ENCODE data around the gene DNAH1.

The DNAH1 gene

DNA sequence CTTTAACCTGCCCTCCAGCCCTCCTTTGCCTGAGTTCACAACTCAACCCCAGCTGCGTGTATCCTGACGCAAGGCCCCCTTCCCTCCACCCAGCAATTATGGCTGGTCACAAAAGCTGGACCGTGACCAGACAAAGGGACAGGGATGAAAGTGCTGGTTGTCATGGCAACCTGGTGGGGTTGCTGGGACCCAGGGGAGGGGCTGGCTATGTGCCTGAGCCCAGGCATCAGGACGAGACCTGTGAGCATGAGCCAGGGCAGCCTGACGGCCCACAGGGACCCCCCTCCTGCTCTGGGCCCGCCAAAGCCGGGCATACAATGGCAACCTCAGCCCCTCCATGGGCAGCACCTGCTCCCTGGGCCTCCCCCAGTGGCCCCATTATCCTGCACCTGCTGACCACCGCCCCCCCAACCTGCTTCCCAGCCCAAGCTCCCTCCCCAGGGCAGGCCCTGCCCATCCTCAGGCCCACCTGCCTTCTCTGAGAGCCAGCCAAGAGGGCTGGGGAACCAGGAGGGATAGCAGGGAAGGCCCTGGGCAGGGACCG, 4.5 kb upstream of the DNAH1 start:
- DNase-seq (ENCODE audit: low read depth in 2 of 2): no peak

DNA sequence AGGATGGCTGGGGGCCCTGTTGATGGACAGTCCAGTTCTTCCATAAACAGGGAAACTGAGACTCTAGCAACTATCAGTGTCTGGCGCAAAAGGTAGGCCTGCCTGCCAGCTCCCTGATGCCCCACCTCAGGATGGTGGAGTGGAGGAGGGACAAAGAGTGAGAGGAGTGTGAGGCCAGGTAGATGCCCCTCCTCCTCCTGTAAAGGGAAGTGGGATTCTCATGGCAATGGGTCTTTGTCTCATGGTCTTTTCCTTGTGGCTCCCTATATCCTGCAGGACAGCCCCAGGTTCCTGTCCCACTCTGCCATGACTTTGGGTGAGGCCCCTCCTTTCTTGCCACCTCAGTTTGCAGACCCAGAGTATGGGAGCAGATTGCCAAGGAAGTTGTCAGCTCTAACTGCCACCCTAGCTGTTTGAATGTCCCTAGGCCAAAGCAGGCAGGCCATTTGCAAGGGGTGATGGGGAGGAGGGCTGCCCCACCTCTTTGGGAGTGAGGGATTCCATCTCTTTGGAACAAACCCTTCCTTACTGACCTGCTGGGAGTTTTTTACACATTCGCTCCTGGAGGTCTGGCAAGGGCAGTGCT, 2.8 kb upstream of the DNAH1 start:
- no peak for DNase-seq (ENCODE audit: low read depth in 2 of 2)

DNA sequence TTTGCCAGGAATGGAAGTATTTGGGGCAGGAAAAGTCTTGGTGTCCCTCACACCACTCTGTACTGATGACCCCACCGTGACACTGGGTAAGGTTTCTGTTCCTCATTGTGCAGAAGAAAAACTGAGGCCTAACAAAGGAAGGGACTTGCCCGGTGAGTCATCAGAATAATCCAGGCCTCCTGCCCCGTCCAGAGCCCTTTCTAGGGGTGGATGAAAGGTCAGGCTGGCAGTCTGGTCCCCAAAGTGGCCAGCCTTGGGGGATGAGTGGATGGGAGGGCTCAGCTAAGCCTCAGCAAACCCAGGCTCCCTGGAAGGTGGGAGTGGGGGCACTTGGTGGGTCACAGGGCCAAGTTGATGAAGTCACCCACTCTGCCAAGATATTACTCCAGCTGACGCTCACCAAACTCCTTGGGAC, 2.3 kb upstream of the DNAH1 start:
- no peak for DNase-seq (ENCODE audit: low read depth in 2 of 2)

DNA sequence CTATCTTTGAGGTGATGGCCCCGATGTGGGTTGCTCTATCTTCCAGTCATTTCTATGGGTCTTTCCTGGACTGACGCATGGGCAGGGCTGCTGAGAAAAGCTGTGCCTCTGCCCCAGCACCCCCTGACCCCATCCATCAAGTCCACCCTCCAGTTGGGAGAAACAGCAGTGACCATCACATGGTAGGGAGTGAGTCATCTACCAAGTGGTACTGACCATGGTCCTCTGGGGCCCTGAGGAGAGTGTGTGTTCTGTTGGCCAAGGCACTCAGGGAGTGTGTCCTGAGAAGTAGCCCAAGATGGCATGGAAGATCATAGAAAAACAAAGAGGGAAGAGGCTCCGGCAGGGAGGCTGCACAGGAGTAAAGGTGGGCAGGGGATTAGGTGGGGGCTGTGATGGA, 1.6 kb upstream of the DNAH1 start:
- no peak for DNase-seq (ENCODE audit: low read depth in 2 of 2)

GRCh38 chr3:52315006-52315405, 1.1 kb upstream of the DNAH1 start:
- DNase-seq (ENCODE audit: low read depth in 2 of 2): no peak

- peak; percentile 30 to 48 for DNase-seq (ENCODE audit: low read depth in 2 of 2)
Measured at GRCh38 chr3:52317208-52318000, 1.3 kb downstream of the DNAH1 start.

GRCh38 chr3:52318186-52318816, 2.2 kb downstream of the DNAH1 start:
- no peak for DNase-seq (ENCODE audit: low read depth in 2 of 2)

GRCh38 chr3:52319921-52320595, 3.9 kb downstream of the DNAH1 start:
- DNase-seq (ENCODE audit: low read depth in 2 of 2): no peak

- DNase-seq (ENCODE audit: low read depth in 2 of 2): no peak
Measured at GRCh38 chr3:52321481-52321880, 5.4 kb downstream of the DNAH1 start.

GRCh38 chr3:52322466-52322865, 6.3 kb downstream of the DNAH1 start:
- DNase-seq (ENCODE audit: low read depth in 2 of 2): no peak

DNA sequence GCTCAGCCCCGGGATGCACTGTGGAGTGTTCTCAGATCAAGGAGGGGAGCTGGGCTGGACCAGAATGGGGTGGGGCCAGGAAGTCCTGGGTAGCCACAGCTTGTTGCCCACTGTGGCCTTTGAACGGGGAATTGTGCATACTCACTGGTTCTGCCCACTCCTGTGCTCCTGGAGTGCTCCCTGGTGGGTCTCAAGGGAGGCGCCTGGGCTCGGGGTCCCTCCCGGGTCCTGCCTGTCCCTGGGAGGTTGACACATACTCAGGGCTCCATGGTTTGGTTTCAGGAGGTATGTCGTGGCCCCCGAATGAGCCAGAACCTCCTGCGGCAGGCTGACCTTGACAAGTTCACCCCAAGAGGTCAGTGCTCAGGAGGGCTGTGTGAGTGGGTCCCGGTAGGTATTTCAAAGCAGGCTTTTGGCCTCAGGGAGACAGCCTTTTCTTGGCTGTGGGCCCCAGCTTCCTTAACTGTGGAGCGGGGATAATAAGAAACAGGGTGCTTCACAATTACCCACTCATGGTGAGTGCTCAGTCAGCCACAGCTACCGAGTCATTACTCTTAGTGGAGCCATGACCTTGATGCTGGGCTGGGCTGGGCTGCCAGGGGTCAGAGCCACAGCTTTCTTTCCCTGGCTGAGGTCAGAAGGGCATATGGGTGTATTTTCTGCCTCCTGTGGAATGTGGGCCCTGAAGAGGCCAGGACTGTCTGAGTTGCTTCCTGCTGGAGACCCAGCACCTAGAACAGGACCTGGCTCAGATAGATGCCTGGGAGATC, 7.6 kb downstream of the DNAH1 start:
- no peak for DNase-seq (ENCODE audit: low read depth in 2 of 2)

DNA sequence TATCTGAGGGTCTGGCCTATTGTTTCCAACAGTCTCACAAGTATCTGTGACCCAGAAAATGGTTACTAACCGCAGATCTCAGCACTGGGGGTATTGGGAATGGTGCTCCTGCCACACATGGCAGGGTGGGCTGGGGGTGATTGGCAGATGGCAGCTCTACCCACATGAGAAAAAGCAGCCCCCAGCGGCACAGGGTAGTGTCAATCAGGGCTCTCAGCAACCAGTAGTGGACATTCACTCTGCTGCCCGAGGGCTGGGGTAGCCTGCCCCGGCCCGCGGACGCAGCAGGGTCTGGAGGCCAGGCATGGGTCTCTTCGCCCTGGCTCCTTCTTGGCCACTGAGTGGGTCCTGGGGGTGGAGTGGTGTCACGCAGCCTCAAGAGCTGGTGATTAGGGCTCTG, 8.6 kb downstream of the DNAH1 start:
- DNase-seq (ENCODE audit: low read depth in 2 of 2): no peak

DNA sequence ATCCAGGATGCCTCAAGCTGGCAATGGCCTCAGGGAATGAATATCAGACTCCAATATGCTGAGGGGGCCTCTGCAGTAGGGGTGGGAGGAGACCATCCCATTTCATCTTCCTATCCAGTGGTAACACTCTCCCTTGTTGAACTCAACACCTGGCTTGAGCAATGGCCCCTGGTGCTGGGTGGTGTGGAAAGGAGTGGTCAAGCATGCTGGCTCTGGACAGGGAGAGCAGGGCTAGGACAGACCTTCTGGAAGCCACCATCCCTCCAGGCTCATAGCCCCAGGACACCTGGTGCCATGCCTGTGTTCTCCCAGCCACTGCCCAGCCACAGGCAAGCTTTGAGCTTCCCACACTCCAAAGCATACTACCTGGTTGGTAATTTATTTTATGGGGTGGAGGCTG, 9.6 kb downstream of the DNAH1 start:
- DNase-seq (ENCODE audit: low read depth in 2 of 2): no peak

- no peak for DNase-seq (ENCODE audit: low read depth in 2 of 2)
Measured at GRCh38 chr3:52326976-52327375, 10.9 kb downstream of the DNAH1 start.

DNA sequence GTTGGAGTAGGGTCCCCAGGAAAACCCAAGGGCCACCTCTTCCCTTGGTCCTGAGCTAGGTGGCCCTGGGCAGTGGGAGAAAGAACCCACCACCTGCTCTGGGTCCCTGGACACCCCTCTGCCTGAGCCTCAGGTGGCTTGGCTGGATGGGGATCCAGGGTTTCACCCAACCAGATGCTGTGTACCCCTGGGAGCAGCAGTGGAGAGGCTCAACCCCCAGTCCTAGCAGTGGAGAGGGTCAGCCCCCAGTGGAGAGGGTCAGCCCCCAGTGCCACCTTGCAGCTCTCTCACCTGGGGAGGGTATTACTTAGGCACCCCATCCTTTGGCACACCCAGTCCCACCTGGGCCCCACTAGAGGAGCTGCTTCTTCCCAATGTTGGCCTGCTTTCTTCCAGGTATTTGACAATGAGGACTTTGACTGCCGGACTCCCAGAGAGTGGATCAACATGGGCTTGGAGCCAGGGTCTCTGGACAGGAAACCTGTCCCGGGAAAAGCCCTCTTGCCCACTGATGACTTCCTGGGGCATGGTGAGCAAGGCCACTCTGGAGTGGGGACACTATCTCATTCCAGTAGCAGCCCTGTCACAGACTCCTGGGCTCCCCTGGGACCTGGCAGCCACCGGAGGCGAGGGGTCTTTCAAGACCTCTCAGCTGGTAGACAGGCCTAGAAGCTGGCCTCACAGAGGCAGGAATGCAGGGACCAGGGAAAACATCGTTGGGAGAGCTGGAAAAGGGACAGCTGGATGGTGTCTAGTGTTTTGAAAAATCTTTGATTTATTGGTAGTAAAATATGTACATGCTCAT, 11.6 kb downstream of the DNAH1 start:
- no peak for DNase-seq (ENCODE audit: low read depth in 2 of 2)

DNA sequence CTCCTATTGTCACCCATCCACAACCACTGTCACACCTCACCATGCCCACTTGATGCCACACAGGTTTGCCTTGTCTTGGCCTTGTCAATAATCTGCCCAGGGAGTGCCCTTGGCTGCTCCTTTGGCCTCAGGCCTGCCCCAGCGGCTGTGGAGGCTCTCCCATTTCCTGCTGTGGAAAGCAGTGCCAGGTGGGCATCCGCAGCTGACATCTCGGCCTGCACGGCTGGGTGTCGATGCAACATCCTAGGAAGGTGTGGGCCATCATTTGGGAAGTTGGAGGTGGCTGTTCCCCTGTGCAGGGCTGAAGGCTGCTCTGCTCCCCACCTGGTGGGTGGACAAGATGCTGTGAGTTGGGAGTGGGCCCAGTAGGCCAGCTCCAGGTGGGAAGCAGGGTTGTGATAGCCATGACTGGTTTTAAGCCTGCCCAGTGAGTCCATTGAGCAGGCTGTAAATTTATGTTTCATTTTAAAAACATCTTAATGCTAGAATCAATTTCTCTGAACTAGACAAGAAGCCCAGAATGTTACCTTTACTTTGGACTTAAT, 12.5 kb downstream of the DNAH1 start:
- DNase-seq (ENCODE audit: low read depth in 2 of 2): no peak

DNA sequence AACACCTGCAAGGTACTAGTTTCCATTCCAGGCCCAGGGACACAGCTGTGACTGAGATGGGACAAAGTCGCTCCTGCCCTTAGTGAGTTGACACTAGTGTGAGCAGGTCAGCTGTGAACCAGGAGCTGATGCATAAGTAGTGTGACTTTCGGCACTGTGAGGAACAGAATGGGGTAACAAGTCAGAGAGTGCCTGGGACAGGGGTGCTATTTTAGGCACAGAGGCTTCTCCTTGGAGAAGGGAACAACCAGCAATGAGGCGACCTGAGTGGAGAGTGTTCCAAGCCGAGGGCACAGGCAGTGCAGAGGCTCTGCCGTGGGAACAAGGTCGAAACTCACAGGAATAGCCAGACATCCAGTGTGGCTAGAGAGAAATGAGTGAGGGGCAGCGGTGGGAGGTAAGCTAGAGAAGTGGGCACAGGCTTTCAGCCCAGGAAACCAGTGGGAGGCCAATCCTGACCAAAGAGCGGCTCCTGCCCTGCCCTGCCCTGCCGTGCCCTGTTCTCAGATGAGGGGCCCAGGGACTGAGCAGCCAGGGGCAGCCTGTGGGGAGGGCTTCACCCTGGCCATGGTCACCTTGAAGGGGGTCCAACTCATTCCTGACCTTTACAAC, 14.2 kb downstream of the DNAH1 start:
- DNase-seq (ENCODE audit: low read depth in 2 of 2): no peak

DNA sequence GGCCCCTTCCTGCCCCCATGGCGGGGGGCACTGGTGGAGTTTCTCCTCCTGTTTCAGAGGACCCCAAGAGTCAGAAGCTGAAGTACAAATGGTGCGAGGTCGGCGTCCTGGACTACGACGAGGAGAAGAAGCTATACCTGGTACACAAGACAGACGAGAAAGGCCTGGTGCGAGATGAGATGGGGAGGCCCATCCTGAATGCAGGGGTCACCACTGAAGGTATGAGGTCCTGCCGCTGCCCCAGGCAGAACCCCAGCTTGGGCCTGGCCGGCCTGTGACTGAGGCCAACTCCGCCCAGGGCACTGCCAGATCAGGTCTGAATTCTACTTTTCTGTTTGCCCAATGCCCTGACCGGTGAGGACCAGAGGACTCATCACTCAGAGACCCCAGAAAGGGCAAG, 15.0 kb downstream of the DNAH1 start:
- DNase-seq (ENCODE audit: low read depth in 2 of 2): no peak

DNA sequence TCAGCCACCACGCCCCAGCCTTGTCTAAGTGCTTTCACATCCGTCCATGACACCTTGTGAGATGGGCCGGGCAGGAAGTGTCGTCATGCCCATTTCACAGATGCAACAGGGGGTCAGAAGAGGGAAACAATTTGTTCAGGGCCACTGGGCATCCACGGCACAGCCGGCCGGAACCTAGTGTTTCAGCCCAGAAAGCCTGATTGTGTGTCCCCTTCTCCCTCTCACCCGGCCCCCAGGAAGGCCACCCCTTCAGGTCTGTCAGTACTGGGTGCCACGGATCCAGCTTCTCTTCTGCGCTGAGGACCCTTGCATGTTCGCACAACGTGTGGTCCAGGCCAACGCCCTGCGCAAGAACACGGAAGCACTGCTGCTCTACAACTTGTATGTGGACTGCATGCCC, 15.8 kb downstream of the DNAH1 start:
- no peak for DNase-seq (ENCODE audit: low read depth in 2 of 2)

All from stimulated activated CD4-positive, alpha-beta T cell treated with anti-CD3 and anti-CD28 coated beads, Interleukin-12 subunit alpha, Interleukin-12 subunit beta, amount 100 ng/mL, for 24 hours (primary cell).